ENCODE data around the gene CHKB. TPM values are rescaled to one million over a fixed set of nuclear protein-coding genes. Genes with fewer than 3 reads are reported as not detected.

The CHKB gene
- total and polyA plus RNA-seq, 4 experiments from 2014 or later: 30.7 to 196 (median 109) TPM

DNA sequence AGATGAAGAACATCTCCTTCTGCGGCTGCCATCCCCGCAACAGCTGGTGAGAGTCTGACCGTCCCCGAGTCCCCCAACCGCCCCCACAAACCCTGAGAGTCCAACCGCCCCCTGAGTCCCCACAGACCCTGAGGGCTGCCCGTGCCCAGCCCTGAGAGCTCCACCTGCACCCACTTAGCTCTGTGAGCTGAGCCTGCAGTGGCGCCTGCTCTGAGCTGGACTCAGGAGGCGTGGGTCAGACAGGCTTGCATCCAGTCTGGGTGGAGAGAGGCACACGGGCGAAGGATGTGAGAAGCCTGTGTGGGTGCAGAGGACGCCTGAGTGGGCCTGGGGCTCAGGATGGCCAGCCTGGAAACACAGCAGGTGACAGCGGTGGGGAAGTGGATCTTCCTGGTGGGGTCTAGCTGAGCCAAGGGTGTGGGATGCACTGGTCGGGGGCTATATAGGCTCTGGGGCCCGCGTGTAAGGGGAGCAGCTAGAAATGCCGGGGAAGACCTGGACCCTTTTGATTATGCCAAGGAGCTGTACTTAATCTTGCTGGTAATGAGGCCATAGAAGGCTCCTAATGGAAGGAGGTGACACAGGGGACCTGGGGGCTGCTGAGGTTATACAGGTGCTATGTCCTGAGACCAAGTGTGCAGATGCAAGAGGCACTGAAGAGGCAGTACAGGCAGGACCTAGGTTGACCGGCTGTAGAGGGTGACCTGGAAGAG, 24.5 kb upstream of the CHKB start:
- H3K27ac ChIP-seq (ENCODE audit: low read depth, low read length): no peak overlapping the region
- peaks cover 4% of the 10 kb centered on the region for H3K27me3 ChIP-seq (ENCODE audit: insufficient read depth, low read length)
- no peak overlapping the region for H3K27ac Mint-ChIP-seq
- intact Hi-C loops (cut with micrococcal nuclease): no loop called here
- CTCF ChIA-PET (ENCODE audit: partially characterized antibody): interaction anchor here (0.9 to 1.4 kb wide), 2 partner anchors 13 to 14 kb away, joined by 3 read pairs; no protein-coding TSS in a partner anchor
- POLR2A ChIA-PET (ENCODE audit: partially characterized antibody): interaction anchor here (1.1 kb wide), 1 partner anchor 25 kb away, joined by 3 read pairs; the partner anchor contains the start of gene CHKB
- H3K36me3 ChIP-seq (ENCODE audit: insufficient read depth, low read length): no peaks in the 10 kb centered on the region
- H3K4me1 Mint-ChIP-seq: peaks cover 2 to 4% (median 3%) of the 10 kb centered on the region in 4 donors
- peaks cover 23 to 34% of the 10 kb centered on the region in 2 donors for H3K27me3 Mint-ChIP-seq
- H3K36me3 Mint-ChIP-seq: no peaks in the 10 kb centered on the region
- H3K9me3 ChIP-seq (ENCODE audit: control insufficient read depth in 1 of 2, low read length in 2 of 2): no peaks in the 10 kb centered on the region
- peaks cover 0 to 1% (median 0%) of the 10 kb centered on the region in 8 donors for H3K9me3 Mint-ChIP-seq
- H3K4me3 ChIP-seq (ENCODE audit: low read length in 2 of 2): no peak overlapping the region
- no peak overlapping the region for H3K4me3 Mint-ChIP-seq
- H3K4me1 ChIP-seq (ENCODE audit: insufficient read depth, low read length): no peaks in the 10 kb centered on the region
- DNase-seq: no peak

GRCh38 chr22:50606165-50606945, 23.7 kb upstream of the CHKB start:
- Histone ChIP-seq H3K4me1 (ENCODE audit: insufficient read depth, low read length) (no peaks in the 10 kb centered on the region), H3K36me3 (ENCODE audit: insufficient read depth, low read length) (no peaks in the 10 kb centered on the region), H3K27ac (ENCODE audit: low read depth, low read length) (no peak overlapping the region), H3K9me3 (ENCODE audit: control insufficient read depth in 1 of 2, low read length in 2 of 2) (no peaks in the 10 kb centered on the region), H3K27me3 (ENCODE audit: insufficient read depth, low read length) (peaks cover 7% of the 10 kb centered on the region), H3K4me3 (ENCODE audit: low read length in 2 of 2) (no peak overlapping the region)
- DNase-seq: no peak
- H3K9me3 Mint-ChIP-seq: peaks cover 0 to 2% (median 0%) of the 10 kb centered on the region in 8 donors
- ChIA-PET CTCF (ENCODE audit: partially characterized antibody) (interaction anchor here (1.4 kb wide), 1 partner anchor 15 kb away, joined by 3 read pairs; no protein-coding TSS in a partner anchor), POLR2A (ENCODE audit: partially characterized antibody) (interaction anchor here (1.1 kb wide), 1 partner anchor 24 kb away, joined by 3 read pairs; the partner anchor contains the start of gene CHKB)
- H3K4me1 Mint-ChIP-seq: peaks cover 5 to 10% (median 7%) of the 10 kb centered on the region in 4 donors
- H3K36me3 Mint-ChIP-seq: peaks cover 0 to 1% of the 10 kb centered on the region in 2 donors
- no peak overlapping the region for H3K27ac Mint-ChIP-seq
- intact Hi-C loops (cut with micrococcal nuclease): no loop called here
- no peak overlapping the region for H3K4me3 Mint-ChIP-seq
- peaks cover 29 to 41% of the 10 kb centered on the region in 2 donors for H3K27me3 Mint-ChIP-seq

DNA sequence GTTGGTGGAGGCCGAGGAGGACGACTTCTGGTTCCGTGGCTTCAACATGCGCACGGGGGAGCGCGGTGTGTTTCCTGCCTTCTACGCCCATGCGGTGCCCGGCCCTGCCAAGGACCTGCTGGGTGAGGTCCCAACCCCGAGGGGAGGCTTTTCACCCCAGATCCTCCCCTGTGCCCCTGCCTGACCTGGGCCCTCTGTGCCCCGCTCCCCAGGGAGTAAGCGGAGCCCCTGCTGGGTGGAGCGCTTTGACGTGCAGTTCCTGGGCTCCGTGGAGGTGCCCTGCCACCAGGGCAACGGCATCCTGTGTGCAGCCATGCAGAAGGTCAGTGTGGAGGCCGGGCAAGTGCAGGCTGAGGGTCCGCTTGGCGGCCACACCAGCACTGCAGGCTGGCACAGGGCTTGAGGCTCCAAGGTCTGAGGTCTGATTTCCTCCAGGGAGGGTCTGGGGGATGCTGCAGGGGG, 23.0 kb upstream of the CHKB start:
- no peak overlapping the region for H3K27ac ChIP-seq (ENCODE audit: low read depth, low read length)
- ChIA-PET CTCF (ENCODE audit: partially characterized antibody) (no interaction called here), POLR2A (ENCODE audit: partially characterized antibody) (no interaction called here)
- H3K9me3 ChIP-seq (ENCODE audit: control insufficient read depth in 1 of 2, low read length in 2 of 2): no peaks in the 10 kb centered on the region
- H3K4me3 ChIP-seq (ENCODE audit: low read length in 2 of 2): no peak overlapping the region
- Mint-ChIP-seq H3K27ac (no peak overlapping the region), H3K36me3 (peaks cover 0 to 1% of the 10 kb centered on the region in 2 donors), H3K4me3 (no peak overlapping the region), H3K4me1 (peaks cover 5 to 10% (median 7%) of the 10 kb centered on the region in 4 donors), H3K27me3 (peaks cover 29 to 39% of the 10 kb centered on the region in 2 donors), H3K9me3 (peaks cover 0 to 2% (median 0%) of the 10 kb centered on the region in 8 donors)
- peaks cover 7% of the 10 kb centered on the region for H3K27me3 ChIP-seq (ENCODE audit: insufficient read depth, low read length)
- intact Hi-C loops (cut with micrococcal nuclease): no loop called here
- H3K4me1 ChIP-seq (ENCODE audit: insufficient read depth, low read length): no peaks in the 10 kb centered on the region
- no peaks in the 10 kb centered on the region for H3K36me3 ChIP-seq (ENCODE audit: insufficient read depth, low read length)
- DNase-seq: no peak

DNA sequence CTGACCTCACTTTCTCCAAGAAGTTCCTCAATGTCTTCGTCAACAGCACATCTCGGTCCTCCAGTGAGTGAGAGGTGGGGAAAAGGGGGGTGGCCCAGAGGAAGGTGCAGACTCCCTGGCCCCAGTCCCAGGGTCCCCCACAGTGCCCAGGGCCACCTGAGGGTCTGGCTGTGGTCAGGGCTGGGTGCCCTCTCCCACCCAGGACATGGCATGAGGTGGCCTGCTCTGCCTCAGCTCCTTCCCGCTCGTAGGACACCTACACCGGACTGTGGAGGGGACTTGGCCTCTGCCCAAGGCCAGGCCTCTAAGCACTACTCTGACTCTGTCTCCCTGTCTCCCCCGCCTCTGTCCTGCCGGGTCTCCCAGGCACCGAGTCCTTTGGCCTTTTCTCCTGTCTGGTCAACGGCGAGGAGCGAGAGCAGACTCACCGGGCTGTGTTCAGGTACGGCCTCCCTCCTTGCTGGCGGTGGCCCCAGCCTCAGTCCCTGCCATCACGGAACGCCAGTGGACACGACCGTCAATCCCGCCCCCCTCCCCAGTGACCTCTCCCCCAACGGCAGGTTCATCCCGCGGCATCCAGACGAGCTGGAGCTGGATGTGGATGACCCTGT, 22.5 kb upstream of the CHKB start:
- Histone ChIP-seq H3K36me3 (ENCODE audit: insufficient read depth, low read length) (no peaks in the 10 kb centered on the region), H3K27ac (ENCODE audit: low read depth, low read length) (no peak overlapping the region), H3K9me3 (ENCODE audit: control insufficient read depth in 1 of 2, low read length in 2 of 2) (no peaks in the 10 kb centered on the region), H3K4me1 (ENCODE audit: insufficient read depth, low read length) (no peaks in the 10 kb centered on the region), H3K27me3 (ENCODE audit: insufficient read depth, low read length) (peaks cover 7% of the 10 kb centered on the region), H3K4me3 (ENCODE audit: low read length in 2 of 2) (no peak overlapping the region)
- ChIA-PET POLR2A (ENCODE audit: partially characterized antibody) (no interaction called here), CTCF (ENCODE audit: partially characterized antibody) (no interaction called here)
- H3K36me3 Mint-ChIP-seq: peaks cover 0 to 1% of the 10 kb centered on the region in 2 donors
- peaks cover 5 to 10% (median 7%) of the 10 kb centered on the region in 4 donors for H3K4me1 Mint-ChIP-seq
- no peak for DNase-seq
- H3K27me3 Mint-ChIP-seq: peaks cover 29 to 39% of the 10 kb centered on the region in 2 donors
- peaks cover 0 to 2% (median 0%) of the 10 kb centered on the region in 8 donors for H3K9me3 Mint-ChIP-seq
- no peak overlapping the region for H3K27ac Mint-ChIP-seq
- intact Hi-C loops (cut with micrococcal nuclease): no loop called here
- no peak overlapping the region for H3K4me3 Mint-ChIP-seq

DNA sequence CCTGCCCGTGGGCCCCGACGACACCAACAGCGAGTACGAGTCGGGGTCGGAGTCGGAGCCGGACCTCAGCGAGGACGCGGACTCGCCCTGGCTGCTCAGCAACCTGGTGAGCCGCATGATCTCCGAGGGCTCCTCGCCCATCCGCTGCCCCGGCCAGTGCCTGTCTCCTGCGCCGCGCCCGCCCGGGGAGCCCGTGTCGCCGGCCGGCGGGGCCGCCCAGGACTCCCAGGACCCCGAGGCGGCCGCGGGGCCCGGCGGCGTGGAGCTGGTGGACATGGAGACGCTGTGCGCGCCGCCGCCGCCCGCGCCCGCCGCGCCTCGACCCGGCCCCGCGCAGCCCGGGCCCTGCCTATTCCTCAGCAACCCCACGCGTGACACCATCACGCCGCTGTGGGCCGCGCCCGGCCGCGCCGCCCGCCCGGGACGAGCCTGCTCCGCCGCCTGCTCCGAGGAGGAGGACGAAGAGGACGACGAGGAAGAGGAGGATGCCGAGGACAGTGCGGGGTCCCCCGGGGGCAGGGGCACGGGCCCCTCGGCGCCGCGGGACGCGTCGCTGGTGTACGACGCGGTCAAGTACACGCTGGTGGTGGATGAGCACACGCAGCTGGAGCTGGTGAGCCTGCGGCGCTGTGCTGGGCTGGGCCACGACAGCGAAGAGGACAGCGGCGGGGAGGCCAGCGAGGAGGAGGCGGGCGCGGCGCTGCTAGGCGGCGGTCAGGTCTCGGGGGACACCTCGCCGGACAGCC, 21.8 kb upstream of the CHKB start:
- no peak for DNase-seq
- peaks cover 7% of the 10 kb centered on the region for H3K27me3 ChIP-seq (ENCODE audit: insufficient read depth, low read length)

DNA sequence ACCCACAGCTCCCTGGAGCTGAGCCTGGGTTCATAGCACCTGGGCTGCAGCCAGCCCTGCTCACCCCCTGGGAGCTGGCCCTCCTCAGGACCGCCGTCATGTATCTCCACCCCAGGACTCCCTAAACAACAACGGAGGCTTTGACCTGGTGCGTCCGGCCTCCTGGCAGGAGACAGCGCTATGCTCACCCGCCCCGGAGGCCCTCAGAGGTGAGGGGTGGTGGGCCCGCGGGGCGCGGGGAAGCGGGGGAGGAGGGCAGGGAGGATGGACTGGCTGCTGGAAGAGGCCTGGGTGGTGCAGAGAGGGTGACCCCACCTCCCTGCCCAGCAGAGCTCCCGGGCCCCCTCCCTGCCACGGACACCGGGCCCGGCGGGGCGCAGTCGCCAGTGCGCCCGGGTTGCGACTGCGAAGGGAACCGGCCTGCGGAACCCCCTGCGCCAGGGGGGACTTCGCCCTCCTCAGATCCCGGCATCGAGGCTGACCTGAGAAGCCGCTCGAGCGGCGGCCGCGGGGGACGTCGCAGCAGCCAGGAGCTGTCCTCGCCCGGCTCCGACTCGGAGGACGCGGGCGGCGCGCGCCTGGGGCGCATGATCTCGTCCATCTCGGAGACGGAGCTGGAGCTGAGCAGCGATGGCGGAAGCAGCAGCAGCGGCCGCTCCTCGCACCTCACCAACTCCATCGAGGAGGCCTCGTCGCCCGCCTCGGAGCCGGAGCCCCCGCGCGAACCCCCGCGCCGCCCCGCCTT, 21.0 kb upstream of the CHKB start:
- peaks cover 0 to 1% of the 10 kb centered on the region in 2 donors for H3K36me3 Mint-ChIP-seq
- POLR2A ChIA-PET (ENCODE audit: partially characterized antibody): no interaction called here

More for the DNA sequence above, 21.8 kb upstream of the CHKB start:
- no peak overlapping the region for H3K27ac Mint-ChIP-seq
- H3K4me1 ChIP-seq (ENCODE audit: insufficient read depth, low read length): no peaks in the 10 kb centered on the region
- peaks cover 33 to 42% of the 10 kb centered on the region in 2 donors for H3K27me3 Mint-ChIP-seq
- H3K36me3 Mint-ChIP-seq: peaks cover 0 to 1% of the 10 kb centered on the region in 2 donors
- H3K9me3 ChIP-seq (ENCODE audit: control insufficient read depth in 1 of 2, low read length in 2 of 2): no peaks in the 10 kb centered on the region
- POLR2A ChIA-PET (ENCODE audit: partially characterized antibody): no interaction called here
- H3K36me3 ChIP-seq (ENCODE audit: insufficient read depth, low read length): no peaks in the 10 kb centered on the region
- intact Hi-C loops (cut with micrococcal nuclease): no loop called here
- H3K4me3 Mint-ChIP-seq: no peak overlapping the region
- H3K4me1 Mint-ChIP-seq: peaks cover 8 to 14% (median 11%) of the 10 kb centered on the region in 4 donors
- CTCF ChIA-PET (ENCODE audit: partially characterized antibody): no interaction called here
- H3K9me3 Mint-ChIP-seq: peaks cover 0 to 7% (median 0%) of the 10 kb centered on the region in 8 donors
- H3K27ac ChIP-seq (ENCODE audit: low read depth, low read length): no peak overlapping the region
- no peak overlapping the region for H3K4me3 ChIP-seq (ENCODE audit: low read length in 2 of 2)

More for the DNA sequence above, 21.0 kb upstream of the CHKB start:
- H3K4me3 ChIP-seq (ENCODE audit: low read length in 2 of 2): no peak overlapping the region
- H3K27me3 ChIP-seq (ENCODE audit: insufficient read depth, low read length): peaks cover 7% of the 10 kb centered on the region
- no peaks in the 10 kb centered on the region for H3K4me1 ChIP-seq (ENCODE audit: insufficient read depth, low read length)
- DNase-seq: no peak
- peaks cover 35 to 37% of the 10 kb centered on the region in 2 donors for H3K27me3 Mint-ChIP-seq
- H3K36me3 ChIP-seq (ENCODE audit: insufficient read depth, low read length): no peaks in the 10 kb centered on the region
- H3K27ac ChIP-seq (ENCODE audit: low read depth, low read length): no peak overlapping the region
- H3K27ac Mint-ChIP-seq: no peak overlapping the region
- peaks cover 0 to 7% (median 0%) of the 10 kb centered on the region in 8 donors for H3K9me3 Mint-ChIP-seq
- CTCF ChIA-PET (ENCODE audit: partially characterized antibody): no interaction called here
- H3K4me3 Mint-ChIP-seq: peak overlapping the region in 1 of 8 donors; percentile 9
- H3K4me1 Mint-ChIP-seq: peaks cover 8 to 14% (median 11%) of the 10 kb centered on the region in 4 donors
- intact Hi-C loops (cut with micrococcal nuclease): no loop called here
- H3K9me3 ChIP-seq (ENCODE audit: control insufficient read depth in 1 of 2, low read length in 2 of 2): no peaks in the 10 kb centered on the region

All from CD4-positive, alpha-beta memory T cell (primary cell).